IgD-negative memory B cell (primary cell): ENCODE data around the gene LTF. TPM values are rescaled to one million over a fixed set of nuclear protein-coding genes. Genes with fewer than 3 reads are reported as not detected.

Experiments used
- H3K27ac Mint-ChIP-seq, 3 donors: one replicate each; pipeline ENCODE4 v1.8.0; 2020 to 2022; ENCODE audit warnings: mild to moderate bottlenecking in 3 of 3, mixed read lengths in 3 of 3, moderate library complexity in 1 of 3
- H3K27me3 Mint-ChIP-seq: one replicate; pipeline ENCODE4 v1.8.0; 2021; ENCODE audit warnings: mixed read lengths
- H3K36me3 Mint-ChIP-seq: one replicate; pipeline ENCODE4 v1.8.0; 2020; ENCODE audit warnings: mild to moderate bottlenecking, mixed read lengths
- H3K4me1 Mint-ChIP-seq, 3 donors: one replicate each; pipeline ENCODE4 v1.8.0; 2020 to 2022; ENCODE audit warnings: mixed read lengths in 3 of 3, mild to moderate bottlenecking in 1 of 3
- H3K4me3 Mint-ChIP-seq, 4 donors: one replicate each; pipeline ENCODE4 v1.8.0; 2020 to 2022; ENCODE audit warnings: mild to moderate bottlenecking in 4 of 4, mixed read lengths in 4 of 4, moderate library complexity in 3 of 4
- H3K9me3 Mint-ChIP-seq, 3 donors: one replicate each; pipeline ENCODE4 v1.8.0; 2020 to 2021; ENCODE audit warnings: mixed read lengths in 3 of 3, mild to moderate bottlenecking in 1 of 3
- polyA plus RNA-seq: library from polyadenylated mRNA; unstranded; fragments of 300-500 nt; fragmentation: Illumina TruSeq; gene quantifications from one replicate; pipeline ENCODE4 v1.2.3, GENCODE V29; 2021

Gene LTF
- polyA plus RNA-seq, 1 donor from 2014 or later: not detected

DNA sequence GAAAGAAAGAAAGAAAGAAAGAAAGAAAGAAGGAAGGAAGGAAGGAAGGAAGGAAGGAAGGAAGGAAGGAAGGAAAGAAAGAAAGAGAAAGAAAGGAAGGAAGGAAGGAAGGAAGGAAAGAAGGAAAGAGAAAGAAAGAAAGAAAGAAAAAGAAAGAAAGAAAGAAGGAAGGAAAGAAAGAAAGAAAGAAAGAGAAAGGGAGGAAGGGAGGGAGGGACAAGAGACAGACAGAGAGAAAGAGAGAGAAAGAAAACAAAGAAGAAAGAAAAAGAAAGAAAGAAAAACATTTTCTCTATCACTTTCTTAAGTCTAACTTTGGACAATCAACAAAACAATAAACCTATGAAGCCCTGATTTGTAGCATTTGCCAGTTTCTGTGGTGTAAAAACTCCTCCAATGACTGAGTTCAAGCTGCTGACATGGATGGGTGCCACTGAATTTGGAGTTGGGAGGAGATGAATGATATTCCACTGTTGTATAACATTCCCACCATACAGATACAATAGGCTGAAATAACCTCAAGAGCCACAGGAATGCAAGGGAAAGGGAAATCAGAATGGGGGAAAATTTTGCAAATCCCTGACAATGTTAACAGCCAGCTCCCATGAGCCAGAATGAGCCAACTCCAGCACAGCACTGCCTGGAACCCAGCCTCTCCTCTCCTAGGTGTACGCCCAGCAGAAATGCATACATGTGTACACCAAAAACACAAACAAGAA, 18.1 kb upstream of the LTF start:
- no peaks in the 10 kb centered on the region for H3K4me1 Mint-ChIP-seq
- H3K27ac Mint-ChIP-seq: no peak overlapping the region
- peaks cover 15% of the 10 kb centered on the region for H3K27me3 Mint-ChIP-seq
- no peak overlapping the region for H3K4me3 Mint-ChIP-seq
- H3K9me3 Mint-ChIP-seq: no peaks in the 10 kb centered on the region
- no peaks in the 10 kb centered on the region for H3K36me3 Mint-ChIP-seq

DNA sequence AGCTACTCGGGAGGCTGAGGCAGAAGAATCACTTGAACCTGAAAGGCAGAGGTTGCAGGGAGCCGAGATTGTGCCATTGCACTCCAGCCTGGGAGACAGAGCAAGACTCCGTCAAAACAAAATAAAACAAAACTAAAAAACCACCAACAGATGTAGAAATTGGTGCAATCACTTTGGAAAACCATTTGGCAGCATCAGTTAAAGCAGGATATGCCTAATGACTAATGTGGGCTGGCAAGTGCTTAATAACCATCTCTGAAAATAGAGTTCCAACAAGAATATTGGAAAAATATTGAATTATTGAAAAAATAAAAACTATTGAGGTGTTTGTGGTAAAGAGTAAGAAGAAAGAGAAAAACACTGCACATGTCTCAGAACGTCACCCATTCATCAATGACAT, 16.9 kb upstream of the LTF start:
- Mint-ChIP-seq H3K9me3 (no peaks in the 10 kb centered on the region), H3K27ac (no peak overlapping the region), H3K4me1 (no peaks in the 10 kb centered on the region), H3K4me3 (no peak overlapping the region), H3K36me3 (peaks cover 2% of the 10 kb centered on the region), H3K27me3 (peaks cover 15% of the 10 kb centered on the region)

DNA sequence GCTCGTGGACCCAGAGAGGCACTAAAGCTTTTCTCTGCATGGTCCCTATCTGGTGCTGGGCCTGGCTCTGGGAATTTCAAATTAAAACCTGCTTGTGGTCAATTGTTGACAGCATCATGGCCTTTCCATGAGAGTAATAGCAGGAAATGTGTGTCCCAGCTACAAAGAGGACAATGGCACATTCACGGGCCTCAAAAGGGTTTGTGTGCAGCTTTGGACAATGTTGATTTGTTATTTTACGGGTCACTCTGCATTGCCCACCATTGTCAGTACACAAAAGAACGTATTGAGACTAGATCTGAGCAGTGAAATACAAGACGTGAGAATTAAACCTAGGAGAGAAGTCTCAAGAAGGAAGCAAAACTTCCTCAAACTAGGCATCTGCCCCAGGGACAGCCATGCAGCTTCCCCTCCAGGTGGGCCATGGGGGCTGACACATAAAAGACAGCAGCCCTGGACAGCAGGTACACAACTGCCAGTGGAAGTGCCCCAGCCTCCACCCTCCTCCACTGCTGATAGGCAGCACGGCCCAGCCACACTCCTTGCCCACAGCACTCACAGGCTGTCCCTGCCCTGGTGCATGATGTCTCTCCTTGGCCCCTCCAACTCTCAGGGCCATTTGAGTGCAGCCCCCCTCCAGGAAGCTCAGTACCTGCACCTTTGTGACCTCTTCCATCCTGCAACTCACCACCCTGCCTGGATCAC, 15.9 kb upstream of the LTF start:
- Mint-ChIP-seq H3K27ac (no peak overlapping the region), H3K4me1 (no peaks in the 10 kb centered on the region), H3K27me3 (peaks cover 15% of the 10 kb centered on the region), H3K36me3 (peaks cover 2% of the 10 kb centered on the region), H3K9me3 (peaks cover 0 to under 1% (median 0%) of the 10 kb centered on the region in 3 donors), H3K4me3 (no peak overlapping the region)

DNA sequence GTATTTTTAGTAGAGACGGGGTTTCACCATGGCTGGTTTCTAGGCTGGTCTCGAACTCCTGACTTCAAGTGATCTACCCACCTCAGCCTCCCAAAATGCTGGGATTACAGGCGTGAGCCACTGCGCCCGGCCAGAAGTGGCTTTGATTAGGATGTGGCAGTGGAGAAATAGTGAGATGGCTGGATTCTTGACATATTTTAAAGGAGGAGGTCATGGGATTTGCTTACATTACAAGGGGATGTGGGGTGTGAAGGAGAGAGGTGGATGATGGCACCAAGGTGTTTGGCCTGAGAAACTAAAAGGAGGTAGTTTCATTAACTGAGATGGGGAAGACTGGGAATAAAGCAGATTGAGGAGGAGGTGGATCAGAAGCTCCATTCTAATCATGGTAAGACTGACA, 15.0 kb upstream of the LTF start:
- H3K36me3 Mint-ChIP-seq: peaks cover 2% of the 10 kb centered on the region
- no peaks in the 10 kb centered on the region for H3K4me1 Mint-ChIP-seq
- H3K4me3 Mint-ChIP-seq: no peak overlapping the region
- peaks cover 5 to 9% (median 8%) of the 10 kb centered on the region in 3 donors for H3K9me3 Mint-ChIP-seq
- H3K27ac Mint-ChIP-seq: no peak overlapping the region
- H3K27me3 Mint-ChIP-seq: peaks cover 15% of the 10 kb centered on the region

DNA sequence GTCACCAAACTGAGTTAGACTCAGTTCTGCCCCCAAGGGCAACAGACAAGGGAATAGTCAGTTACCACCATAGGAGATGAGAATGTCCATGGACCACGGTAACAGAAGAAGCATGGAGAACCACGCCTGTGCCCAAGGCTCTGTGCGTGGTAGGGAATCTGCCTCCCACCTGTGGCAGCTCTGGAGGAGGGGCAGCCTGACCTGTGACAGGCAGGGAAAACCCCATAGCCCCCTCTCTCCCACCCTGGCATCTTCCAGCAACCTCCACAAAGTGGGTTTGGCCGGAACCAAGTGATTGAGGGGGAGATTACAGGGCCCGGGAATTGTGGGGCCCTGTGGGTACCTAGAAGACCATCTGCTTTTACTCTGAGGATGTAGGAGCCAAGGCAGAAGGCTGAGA, 14.3 kb upstream of the LTF start:
- no peak overlapping the region for H3K4me3 Mint-ChIP-seq
- peaks cover 17% of the 10 kb centered on the region for H3K27me3 Mint-ChIP-seq
- H3K9me3 Mint-ChIP-seq: peaks cover 8 to 12% (median 11%) of the 10 kb centered on the region in 3 donors
- peaks cover 6% of the 10 kb centered on the region for H3K36me3 Mint-ChIP-seq
- H3K4me1 Mint-ChIP-seq: peaks cover 0 to 1% (median 0%) of the 10 kb centered on the region in 3 donors
- H3K27ac Mint-ChIP-seq: no peak overlapping the region

- Mint-ChIP-seq H3K4me1 (peaks cover 0 to 1% (median 0%) of the 10 kb centered on the region in 3 donors), H3K4me3 (no peak overlapping the region), H3K36me3 (peaks cover 6% of the 10 kb centered on the region), H3K9me3 (peaks cover 9 to 12% (median 11%) of the 10 kb centered on the region in 3 donors), H3K27me3 (peaks cover 17% of the 10 kb centered on the region), H3K27ac (no peak overlapping the region)
Observed at GRCh38 chr3:46478341-46478740, 13.6 kb upstream of the LTF start.

- Mint-ChIP-seq H3K9me3 (peaks cover 9 to 12% (median 11%) of the 10 kb centered on the region in 3 donors), H3K4me1 (peaks cover 0 to 1% (median 0%) of the 10 kb centered on the region in 3 donors), H3K27ac (no peak overlapping the region), H3K27me3 (peaks cover 21% of the 10 kb centered on the region), H3K4me3 (no peak overlapping the region), H3K36me3 (peaks cover 6% of the 10 kb centered on the region)
Observed at GRCh38 chr3:46477756-46478155, 13.1 kb upstream of the LTF start.

DNA sequence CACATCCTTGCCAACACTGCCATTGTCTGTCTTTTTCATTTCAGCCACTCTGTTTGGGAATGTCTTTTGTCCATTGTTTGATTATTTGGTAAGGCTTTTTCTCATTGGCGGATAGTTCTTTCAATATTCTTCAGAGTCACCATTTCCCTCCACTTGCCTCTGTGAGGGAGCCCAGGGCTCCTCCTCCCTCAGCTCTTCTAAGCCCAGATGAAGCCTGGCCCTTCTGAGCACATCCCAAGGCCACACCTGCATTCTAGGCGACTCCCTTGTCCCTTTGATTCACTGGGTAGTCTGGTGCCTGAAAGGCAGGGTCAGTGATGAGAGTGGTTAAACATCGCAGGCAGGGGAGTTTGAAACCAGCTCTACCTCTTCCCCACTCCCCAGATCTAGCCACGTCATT, 12.4 kb upstream of the LTF start:
- Mint-ChIP-seq H3K27ac (peak overlapping the region in 1 of 3 donors; percentile 25), H3K4me3 (no peak overlapping the region), H3K4me1 (peaks cover 0 to 1% (median 0%) of the 10 kb centered on the region in 3 donors), H3K27me3 (peaks cover 22% of the 10 kb centered on the region), H3K9me3 (peaks cover 9 to 12% (median 11%) of the 10 kb centered on the region in 3 donors), H3K36me3 (peaks cover 6% of the 10 kb centered on the region)

- no peak overlapping the region for H3K4me3 Mint-ChIP-seq
- H3K9me3 Mint-ChIP-seq: peaks cover 9 to 12% (median 11%) of the 10 kb centered on the region in 3 donors
- peaks cover 13% of the 10 kb centered on the region for H3K27me3 Mint-ChIP-seq
- peaks cover 6% of the 10 kb centered on the region for H3K36me3 Mint-ChIP-seq
- H3K4me1 Mint-ChIP-seq: peaks cover 0 to 1% (median 0%) of the 10 kb centered on the region in 3 donors
- H3K27ac Mint-ChIP-seq: no peak overlapping the region
Observed at GRCh38 chr3:46472736-46473135, 8.0 kb upstream of the LTF start.

DNA sequence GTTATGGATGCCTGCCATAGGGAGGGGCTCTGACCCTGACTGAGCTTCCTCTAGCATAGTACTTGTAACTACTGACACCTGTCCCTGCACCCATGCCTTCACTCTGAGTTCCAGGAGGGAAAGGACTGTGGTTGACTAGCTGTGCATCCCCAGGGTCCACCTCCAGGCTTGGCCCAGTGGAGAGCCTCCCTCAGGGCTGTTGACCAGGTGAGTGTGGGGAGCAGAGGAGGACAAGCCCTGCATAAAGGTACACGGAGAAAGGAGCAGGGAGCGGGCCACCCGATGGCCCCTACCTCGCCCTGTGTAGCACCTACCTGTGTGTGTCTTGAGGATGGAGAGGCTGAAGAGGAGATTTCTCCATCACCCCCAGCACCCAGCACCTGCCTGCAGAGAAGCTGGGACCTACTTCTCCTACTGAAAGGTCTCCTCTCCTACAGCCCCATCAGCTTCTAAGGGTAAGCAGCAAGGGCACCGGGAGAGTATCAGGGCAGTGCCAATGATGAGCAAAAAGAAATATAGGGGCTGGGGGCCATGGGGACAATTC, 6.7 kb upstream of the LTF start:
- no peak overlapping the region for H3K4me3 Mint-ChIP-seq
- H3K27me3 Mint-ChIP-seq: peaks cover 13% of the 10 kb centered on the region
- peaks cover 9 to 12% (median 11%) of the 10 kb centered on the region in 3 donors for H3K9me3 Mint-ChIP-seq
- H3K36me3 Mint-ChIP-seq: peaks cover 3% of the 10 kb centered on the region
- no peak overlapping the region for H3K27ac Mint-ChIP-seq
- peaks cover 0 to 1% (median 0%) of the 10 kb centered on the region in 3 donors for H3K4me1 Mint-ChIP-seq

GRCh38 chr3:46470831-46471230, 6.1 kb upstream of the LTF start:
- H3K27ac Mint-ChIP-seq: no peak overlapping the region
- no peak overlapping the region for H3K4me3 Mint-ChIP-seq
- peaks cover 9 to 12% (median 11%) of the 10 kb centered on the region in 3 donors for H3K9me3 Mint-ChIP-seq
- peaks cover 0 to 1% (median 0%) of the 10 kb centered on the region in 3 donors for H3K4me1 Mint-ChIP-seq
- H3K27me3 Mint-ChIP-seq: peaks cover 13% of the 10 kb centered on the region
- H3K36me3 Mint-ChIP-seq: peaks cover 3% of the 10 kb centered on the region

- Mint-ChIP-seq H3K27ac (no peak overlapping the region), H3K4me3 (no peak overlapping the region), H3K4me1 (peaks cover 0 to 1% (median 0%) of the 10 kb centered on the region in 3 donors), H3K27me3 (peaks cover 22% of the 10 kb centered on the region), H3K9me3 (peaks cover 3 to 7% (median 5%) of the 10 kb centered on the region in 3 donors), H3K36me3 (peaks cover 3% of the 10 kb centered on the region)
Observed at GRCh38 chr3:46469680-46470357, 5.1 kb upstream of the LTF start.

- H3K4me1 Mint-ChIP-seq: no peaks in the 10 kb centered on the region
- no peaks in the 10 kb centered on the region for H3K36me3 Mint-ChIP-seq
- no peak overlapping the region for H3K27ac Mint-ChIP-seq
- H3K9me3 Mint-ChIP-seq: peaks cover under 1 to 3% (median 2%) of the 10 kb centered on the region in 3 donors
- H3K4me3 Mint-ChIP-seq: no peak overlapping the region
- H3K27me3 Mint-ChIP-seq: peaks cover 25% of the 10 kb centered on the region
Observed at GRCh38 chr3:46468753-46469600, 4.3 kb upstream of the LTF start.

DNA sequence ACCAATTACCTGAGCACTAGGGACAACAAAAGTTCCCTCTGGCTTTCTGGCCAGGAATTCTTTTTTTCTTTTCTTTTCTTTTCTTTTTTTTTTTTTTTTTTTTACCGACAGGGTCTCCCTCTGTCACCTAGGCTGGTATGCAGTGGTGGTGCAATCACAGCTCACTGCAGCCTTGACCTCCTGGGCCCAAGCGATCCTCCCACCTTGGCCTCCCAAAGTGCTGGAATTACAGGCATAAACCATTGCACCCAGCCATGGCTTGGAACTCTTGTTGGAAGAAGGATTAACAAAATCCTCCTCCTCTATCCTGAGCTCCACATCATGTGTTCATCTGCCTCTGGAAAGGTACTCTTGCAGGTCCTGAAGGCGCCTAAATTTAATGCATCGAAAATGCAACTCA, 2.9 kb upstream of the LTF start:
- H3K27me3 Mint-ChIP-seq: peaks cover 30% of the 10 kb centered on the region
- H3K36me3 Mint-ChIP-seq: no peaks in the 10 kb centered on the region
- H3K27ac Mint-ChIP-seq: no peak overlapping the region
- H3K9me3 Mint-ChIP-seq: peaks cover 0 to 3% (median 0%) of the 10 kb centered on the region in 3 donors
- H3K4me1 Mint-ChIP-seq: no peaks in the 10 kb centered on the region
- H3K4me3 Mint-ChIP-seq: no peak overlapping the region
